Activated T-cell treated with anti-CD3 and anti-CD28 coated beads, Interleukin-2, amount 50 U/mL, for 1 hour (primary cell): ENCODE measurements around the gene TESMIN.

Experiments
- DNase-seq: peaks from one replicate; pipeline ENCODE4 v3.0.0-alpha.2; 2020

TESMIN gene

GRCh38 chr11:68751331-68751856 is at the start of gene TESMIN:
Gene TESMIN (minus strand): TSS chr11:68751520. CDS start chr11:68750660, 860 bp downstream.
- DNase-seq, result peak; percentile 92

- DNase-seq, result peak; percentile 47
Measured at GRCh38 chr11:68798221-68798813, 47.0 kb upstream of the TESMIN start.

- no peak for DNase-seq
Measured at GRCh38 chr11:68796801-68797200, 45.5 kb upstream of the TESMIN start.

- no peak for DNase-seq
Measured at GRCh38 chr11:68792400-68792966, 41.2 kb upstream of the TESMIN start.

- no peak for DNase-seq
Measured at GRCh38 chr11:68784653-68785052, 33.3 kb upstream of the TESMIN start.

GRCh38 chr11:68783216-68783821 is 32.0 kb upstream of the TESMIN start:
- DNase-seq, result no peak

- DNase-seq, result no peak
Measured at GRCh38 chr11:68782711-68783110, 31.4 kb upstream of the TESMIN start.

- no peak for DNase-seq
Measured at GRCh38 chr11:68780829-68781228, 29.5 kb upstream of the TESMIN start.

- DNase-seq, result no peak
Measured at GRCh38 chr11:68778205-68778604, 26.9 kb upstream of the TESMIN start.

- DNase-seq, result no peak
Measured at GRCh38 chr11:68776442-68777235, 25.3 kb upstream of the TESMIN start.

GRCh38 chr11:68775951-68776388 is 24.6 kb upstream of the TESMIN start:
- no peak for DNase-seq

- no peak for DNase-seq
Measured at GRCh38 chr11:68774194-68774585, 22.9 kb upstream of the TESMIN start.

GRCh38 chr11:68773521-68774193 is 22.3 kb upstream of the TESMIN start:
- DNase-seq, result no peak

GRCh38 chr11:68772936-68773335 is 21.6 kb upstream of the TESMIN start:
- no peak for DNase-seq

- no peak for DNase-seq
Measured at GRCh38 chr11:68770781-68771180, 19.5 kb upstream of the TESMIN start.

GRCh38 chr11:68767672-68768071 is 16.4 kb upstream of the TESMIN start:
- no peak for DNase-seq

GRCh38 chr11:68766786-68767185 is 15.5 kb upstream of the TESMIN start:
- no peak for DNase-seq

GRCh38 chr11:68764746-68765145 is 13.4 kb upstream of the TESMIN start:
- no peak for DNase-seq

GRCh38 chr11:68763926-68764657 is 12.8 kb upstream of the TESMIN start:
- DNase-seq, result no peak

GRCh38 chr11:68763181-68763721 is 11.9 kb upstream of the TESMIN start:
- DNase-seq, result no peak

GRCh38 chr11:68762481-68762880 is 11.2 kb upstream of the TESMIN start:
- DNase-seq, result no peak

- no peak for DNase-seq
Measured at GRCh38 chr11:68761801-68762200, 10.5 kb upstream of the TESMIN start.
